HCT116 (cell line): ENCODE results near the gene KMT2C. TPM values are rescaled to one million over a fixed set of nuclear protein-coding genes. Genes with fewer than 3 reads are reported as not detected.

Source experiments
- ATAC-seq: fragments of 200-7000 bp; cut with Tn5 transposase; 2 replicates; pipeline ENCODE4 v1.9.1; 2020; ENCODE audit warnings: mild to moderate bottlenecking, moderate library complexity
- BruUV-seq: library from RNA; stranded (reverse); fragments of 400-500 nt; replicated peaks from 2 replicates; lab custom pipeline; 2021; lab: Mats Ljungman, UMichigan
- CTCF ChIA-PET: fragments of 300-600 bp; sonication (Branson Sonifier 250); formaldehyde crosslinking; loops from one replicate; lab custom pipeline; 2021; ENCODE audit warnings: antibody characterized with exemption; lab: Charles Lee
- POLR2A ChIA-PET: fragments of 300-600, 350-600 bp; sonication (Branson Sonifier 250); formaldehyde crosslinking; loops from one replicate; lab custom pipeline; 2021; ENCODE audit warnings: antibody characterized with exemption; lab: Charles Lee
- RAD21 ChIA-PET, 2 experiments: fragments of 300-600 bp; sonication (Branson Sonifier 250); formaldehyde crosslinking; loops; one replicate each; lab custom pipeline; 2023; ENCODE audit warnings: low total read pairs in 2 of 2; ENCODE audit not compliant: uncharacterized antibody in 2 of 2, unreplicated experiment in 2 of 2, low non-redundant PET in 1 of 2; lab: Charles Lee
- DNase-seq: peaks from one replicate; pipeline ENCODE4 v3.0.0-alpha.2; 2010; ENCODE audit warnings: low read depth, low spot score
- H2AFZ ChIP-seq: fragments of 200-600 bp; shearing (Covaris generic), sonication (generic); 2 replicates; pipeline ENCODE4 v1.6.1; 2017; ENCODE audit warnings: low read depth, mixed run types, mixed read lengths, antibody characterized with exemption, low read length; ENCODE audit not compliant: poor library complexity, severe bottlenecking
- H3K27ac ChIP-seq: 2 replicates; pipeline ENCODE4 v1.5.1; 2012; ENCODE audit warnings: low read depth, low read length
- H3K27me3 ChIP-seq: fragments of 200-600 bp; sonication (generic); 2 replicates; pipeline ENCODE4 v1.6.1; 2016; ENCODE audit warnings: mixed run types, low read length, mixed read lengths; ENCODE audit not compliant: insufficient read depth
- H3K36me3 ChIP-seq, 2 experiments: fragments of 200-500 bp in 1 of 2; fragments of 200-600 bp in 1 of 2; sonication (Bioruptor generic) in 1 of 2; sonication (generic) in 1 of 2; 2 replicates each; pipeline versions ENCODE4 v1.5.1 to v1.6.1; 2014 to 2016; ENCODE audit warnings: low read length in 2 of 2, inconsistent platforms in 1 of 2, mixed read lengths in 1 of 2, mixed run types in 1 of 2; ENCODE audit not compliant: insufficient read depth in 2 of 2, control insufficient read depth in 1 of 2
- H3K4me1 ChIP-seq, 2 experiments: fragments of 200-600 bp in 1 of 2; sonication (generic) in 1 of 2; 2 replicates each; pipeline versions ENCODE4 v1.5.1 to v1.6.1; 2012 to 2017; ENCODE audit warnings: low read length in 2 of 2, inconsistent platforms in 1 of 2, mild to moderate bottlenecking in 1 of 2, mixed read lengths in 1 of 2, mixed run types in 1 of 2, moderate library complexity in 1 of 2; ENCODE audit not compliant: insufficient read depth in 2 of 2, control insufficient read depth in 1 of 2
- H3K4me2 ChIP-seq: fragments of 200-600 bp; sonication (generic); 2 replicates; pipeline ENCODE4 v1.6.1; 2017; ENCODE audit warnings: mixed run types, low read length, mixed read lengths
- H3K4me3 ChIP-seq, 2 experiments: fragments of 200-600 bp in 1 of 2; sonication (generic) in 1 of 2; replicated peaks in 1 of 2; 2 replicates each; pipeline ENCODE4 v1.5.1; 2011 to 2016; ENCODE audit warnings: low read length in 2 of 2, control low read depth in 1 of 2, low read depth in 1 of 2, mild to moderate bottlenecking in 1 of 2, mixed read lengths in 1 of 2, mixed run types in 1 of 2
- H3K79me2 ChIP-seq: fragments of 200-600 bp; sonication (generic); 2 replicates; pipeline ENCODE4 v1.6.1; 2017; ENCODE audit warnings: mild to moderate bottlenecking, mixed run types, low read length, moderate library complexity, mixed read lengths; ENCODE audit not compliant: insufficient read depth
- H3K9ac ChIP-seq: fragments of 200-600 bp; sonication (generic); 2 replicates; pipeline ENCODE4 v1.6.1; 2016; ENCODE audit warnings: low read length, mixed read lengths
- H3K9me2 ChIP-seq: fragments of 200-600 bp; sonication (generic), shearing (Covaris generic); 2 replicates; pipeline ENCODE4 v1.6.1; 2017; ENCODE audit warnings: mixed run types, mild to moderate bottlenecking, moderate library complexity; ENCODE audit not compliant: insufficient read depth
- H3K9me3 ChIP-seq, 2 experiments: fragments of 200-500 bp in 1 of 2; fragments of 200-600 bp in 1 of 2; sonication (Bioruptor generic) in 1 of 2; sonication (generic) in 1 of 2; 2 replicates each; pipeline ENCODE4 v1.6.1; 2014 to 2017; ENCODE audit warnings: low read length in 2 of 2, mixed read lengths in 2 of 2, inconsistent platforms in 1 of 2, low read depth in 1 of 2, mild to moderate bottlenecking in 1 of 2, mixed run types in 1 of 2, moderate library complexity in 1 of 2; ENCODE audit not compliant: control insufficient read depth in 1 of 2, insufficient read depth in 1 of 2
- H4K20me1 ChIP-seq: fragments of 200-600 bp; sonication (generic), shearing (Covaris generic); 2 replicates; pipeline ENCODE4 v1.6.1; 2017; ENCODE audit warnings: mixed run types, mild to moderate bottlenecking, moderate library complexity; ENCODE audit not compliant: insufficient read depth
- CBX3 ChIP-seq: IDR thresholded peaks from 2 replicates; pipeline ENCODE4 v1.6.1; 2012; ENCODE audit warnings: low read depth
- CEBPB ChIP-seq: IDR thresholded peaks from 2 replicates; pipeline ENCODE4 v1.6.1; 2012; ENCODE audit warnings: low read depth
- EGR1 ChIP-seq: IDR thresholded peaks from 2 replicates; pipeline ENCODE4 v1.6.1; 2012; ENCODE audit warnings: low read depth
- ELF1 ChIP-seq: IDR thresholded peaks from 2 replicates; pipeline ENCODE4 v1.6.1; 2012; ENCODE audit warnings: low read depth, borderline replicate concordance
- EZH2 ChIP-seq: fragments of 200-600 bp; sonication (generic); IDR thresholded peaks from 2 replicates; pipeline ENCODE4 v1.6.1; 2017; ENCODE audit warnings: antibody characterized with exemption, mixed run types
- EZH2phosphoT487 ChIP-seq: fragments of 200-600 bp; IDR thresholded peaks from 2 replicates; pipeline ENCODE4 v1.6.1; 2018; ENCODE audit warnings: antibody characterized with exemption, borderline replicate concordance
- FOSL1 ChIP-seq: IDR thresholded peaks from 2 replicates; pipeline ENCODE4 v1.6.1; 2012; ENCODE audit warnings: low read depth
- JUND ChIP-seq: IDR thresholded peaks from 2 replicates; pipeline ENCODE4 v1.6.1; 2012
- POLR2AphosphoS5 ChIP-seq: IDR thresholded peaks from 2 replicates; pipeline ENCODE4 v1.6.1; 2011; ENCODE audit warnings: mild to moderate bottlenecking, low read depth, low read length, moderate library complexity
- SIN3A ChIP-seq: IDR thresholded peaks from 2 replicates; pipeline ENCODE4 v1.6.1; 2012; ENCODE audit warnings: low read depth
- SP1 ChIP-seq: IDR thresholded peaks from 2 replicates; pipeline ENCODE4 v1.6.1; 2012; ENCODE audit warnings: low read depth
- TCF7L2 ChIP-seq: IDR thresholded peaks from 2 replicates; pipeline ENCODE4 v1.7.0; 2011; ENCODE audit warnings: borderline replicate concordance, inconsistent platforms; ENCODE audit not compliant: insufficient read depth, insufficient read length; ENCODE audit errors: extremely low read depth
- ZFX ChIP-seq: fragments of 450-650 bp; IDR thresholded peaks from 2 replicates; pipeline ENCODE4 v1.6.1; 2017
- intact Hi-C: fragments of 100-400 bp; cut with micrococcal nuclease; formaldehyde crosslinking; loops from 2 replicates; pipeline ENCODE4 v1.10.0; 2022
- total RNA-seq: library from RNA; stranded (reverse); gene quantifications from one replicate; pipeline ENCODE4 v1.2.1, GENCODE V29; 2021; ENCODE audit not compliant: unreplicated experiment
- TF ChIP-seq, protein P1 (sequence below): IDR thresholded peaks from 2 replicates; pipeline ENCODE4 v1.6.1; 2012; ENCODE audit warnings: low read depth
- TF ChIP-seq, protein P2 (sequence below): IDR thresholded peaks from 2 replicates; pipeline ENCODE4 v1.6.1; 2012
- TF ChIP-seq, protein P3 (sequence below): IDR thresholded peaks from 2 replicates; pipeline ENCODE4 v1.6.1; 2011; ENCODE audit warnings: mild to moderate bottlenecking, low read length, moderate library complexity; ENCODE audit not compliant: insufficient replicate concordance; ENCODE audit errors: extremely low read depth

KMT2C gene
- total RNA-seq, 1 experiment from 2014 or later = 22.9 TPM

DNA sequence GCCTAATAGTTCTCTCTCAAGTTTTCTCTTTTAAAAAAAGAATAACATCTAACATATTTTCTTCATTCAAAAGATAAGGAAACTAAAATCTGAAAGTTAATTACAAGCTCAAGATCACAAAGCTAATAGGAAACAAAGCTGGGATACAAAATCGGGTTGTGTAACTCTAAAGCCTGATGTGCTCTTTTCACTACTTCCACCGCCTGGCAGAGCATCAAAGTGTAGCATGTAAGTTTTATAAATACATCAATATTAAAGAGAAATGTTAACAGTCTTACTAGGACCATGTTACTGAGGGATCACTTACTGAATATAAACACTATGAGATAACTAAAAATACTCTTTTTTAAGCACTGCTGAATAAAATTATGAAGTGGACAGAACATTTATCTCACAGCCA is 97.2 kb downstream of the KMT2C start:
- H3K4me1 ChIP-seq = no peaks in the 10 kb centered on the region
- H3K4me2 ChIP-seq = no peak overlapping the region
- intact Hi-C loops = no loop called here
- ChIA-PET RAD21 (no interaction called here), CTCF (interaction anchor here (1.0 kb wide), 1 partner anchor 12 kb away, joined by 4 read pairs; no protein-coding TSS in a partner anchor), POLR2A (no interaction called here)
- H3K36me3 ChIP-seq = no peaks in the 10 kb centered on the region
- H3K9me3 ChIP-seq = no peaks in the 10 kb centered on the region
- H3K4me3 ChIP-seq = no peak overlapping the region
- H3K27ac ChIP-seq = no peak overlapping the region
- no peaks in the 10 kb centered on the region for H3K9me2 ChIP-seq
- H3K79me2 ChIP-seq = peaks cover 37% of the 10 kb centered on the region
- no TSS peak for BruUV-seq
- ATAC-seq (no peak), DNase-seq (no peak)
- H3K9ac ChIP-seq = no peak overlapping the region
- H2AFZ ChIP-seq = no peak overlapping the region
- H3K27me3 ChIP-seq = no peaks in the 10 kb centered on the region
- TF ChIP-seq EZH2 (no peak), CBX3 (no peak), SIN3A (no peak), CEBPB (no peak), EZH2phosphoT487 (no peak), ZFX (no peak), SP1 (no peak), FOSL1 (no peak), ELF1 (no peak), TCF7L2 (no peak), EGR1 (no peak), POLR2AphosphoS5 (no peak), JUND (no peak)
- TF ChIP-seq, protein P1, sequence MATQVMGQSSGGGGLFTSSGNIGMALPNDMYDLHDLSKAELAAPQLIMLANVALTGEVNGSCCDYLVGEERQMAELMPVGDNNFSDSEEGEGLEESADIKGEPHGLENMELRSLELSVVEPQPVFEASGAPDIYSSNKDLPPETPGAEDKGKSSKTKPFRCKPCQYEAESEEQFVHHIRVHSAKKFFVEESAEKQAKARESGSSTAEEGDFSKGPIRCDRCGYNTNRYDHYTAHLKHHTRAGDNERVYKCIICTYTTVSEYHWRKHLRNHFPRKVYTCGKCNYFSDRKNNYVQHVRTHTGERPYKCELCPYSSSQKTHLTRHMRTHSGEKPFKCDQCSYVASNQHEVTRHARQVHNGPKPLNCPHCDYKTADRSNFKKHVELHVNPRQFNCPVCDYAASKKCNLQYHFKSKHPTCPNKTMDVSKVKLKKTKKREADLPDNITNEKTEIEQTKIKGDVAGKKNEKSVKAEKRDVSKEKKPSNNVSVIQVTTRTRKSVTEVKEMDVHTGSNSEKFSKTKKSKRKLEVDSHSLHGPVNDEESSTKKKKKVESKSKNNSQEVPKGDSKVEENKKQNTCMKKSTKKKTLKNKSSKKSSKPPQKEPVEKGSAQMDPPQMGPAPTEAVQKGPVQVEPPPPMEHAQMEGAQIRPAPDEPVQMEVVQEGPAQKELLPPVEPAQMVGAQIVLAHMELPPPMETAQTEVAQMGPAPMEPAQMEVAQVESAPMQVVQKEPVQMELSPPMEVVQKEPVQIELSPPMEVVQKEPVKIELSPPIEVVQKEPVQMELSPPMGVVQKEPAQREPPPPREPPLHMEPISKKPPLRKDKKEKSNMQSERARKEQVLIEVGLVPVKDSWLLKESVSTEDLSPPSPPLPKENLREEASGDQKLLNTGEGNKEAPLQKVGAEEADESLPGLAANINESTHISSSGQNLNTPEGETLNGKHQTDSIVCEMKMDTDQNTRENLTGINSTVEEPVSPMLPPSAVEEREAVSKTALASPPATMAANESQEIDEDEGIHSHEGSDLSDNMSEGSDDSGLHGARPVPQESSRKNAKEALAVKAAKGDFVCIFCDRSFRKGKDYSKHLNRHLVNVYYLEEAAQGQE = no peak
- TF ChIP-seq, protein P2, sequence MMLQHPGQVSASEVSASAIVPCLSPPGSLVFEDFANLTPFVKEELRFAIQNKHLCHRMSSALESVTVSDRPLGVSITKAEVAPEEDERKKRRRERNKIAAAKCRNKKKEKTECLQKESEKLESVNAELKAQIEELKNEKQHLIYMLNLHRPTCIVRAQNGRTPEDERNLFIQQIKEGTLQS = no peak
- TF ChIP-seq, protein P3, sequence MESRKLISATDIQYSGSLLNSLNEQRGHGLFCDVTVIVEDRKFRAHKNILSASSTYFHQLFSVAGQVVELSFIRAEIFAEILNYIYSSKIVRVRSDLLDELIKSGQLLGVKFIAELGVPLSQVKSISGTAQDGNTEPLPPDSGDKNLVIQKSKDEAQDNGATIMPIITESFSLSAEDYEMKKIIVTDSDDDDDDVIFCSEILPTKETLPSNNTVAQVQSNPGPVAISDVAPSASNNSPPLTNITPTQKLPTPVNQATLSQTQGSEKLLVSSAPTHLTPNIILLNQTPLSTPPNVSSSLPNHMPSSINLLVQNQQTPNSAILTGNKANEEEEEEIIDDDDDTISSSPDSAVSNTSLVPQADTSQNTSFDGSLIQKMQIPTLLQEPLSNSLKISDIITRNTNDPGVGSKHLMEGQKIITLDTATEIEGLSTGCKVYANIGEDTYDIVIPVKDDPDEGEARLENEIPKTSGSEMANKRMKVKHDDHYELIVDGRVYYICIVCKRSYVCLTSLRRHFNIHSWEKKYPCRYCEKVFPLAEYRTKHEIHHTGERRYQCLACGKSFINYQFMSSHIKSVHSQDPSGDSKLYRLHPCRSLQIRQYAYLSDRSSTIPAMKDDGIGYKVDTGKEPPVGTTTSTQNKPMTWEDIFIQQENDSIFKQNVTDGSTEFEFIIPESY = no peak
- peaks cover 8% of the 10 kb centered on the region for H4K20me1 ChIP-seq
